Tibial artery (tissue), 4 donors: ENCODE results near the gene RAB11FIP5.

Experiments used
- DNase-seq, 2 donors: peaks; one replicate each; pipeline ENCODE4 v3.0.0-alpha.2; 2019
- H3K27ac ChIP-seq, 2 donors: fragments of 200-600 bp; sonication (generic) in 1 of 2; 1 replicate in 1 of 2; 2 replicates in 1 of 2; pipeline ENCODE4 v1.5.1; 2018 to 2019; ENCODE audit warnings: mild to moderate bottlenecking in 1 of 2
- H3K27me3 ChIP-seq, 2 donors: fragments of 200-600 bp; sonication (generic) in 1 of 2; one replicate each; pipeline versions ENCODE4 v1.5.1 to v1.6.0; 2016 to 2019
- H3K36me3 ChIP-seq, 3 donors: fragments of 200-600 bp; sonication (generic) in 2 of 3; one replicate each; pipeline ENCODE4 v1.5.1; 2016 to 2019; ENCODE audit warnings: mild to moderate bottlenecking in 2 of 3
- H3K4me1 ChIP-seq, 4 donors: fragments of 200-600 bp; sonication (generic) in 2 of 4; 1 replicate in 3 of 4; 2 replicates in 1 of 4; pipeline ENCODE4 v1.5.1; 2016 to 2019
- H3K4me3 ChIP-seq, 2 donors: fragments of 200-600 bp; sonication (generic) in 1 of 2; 1 replicate in 1 of 2; 2 replicates in 1 of 2; pipeline ENCODE4 v1.5.1; 2018 to 2019; ENCODE audit warnings: mild to moderate bottlenecking in 2 of 2
- H3K9me3 ChIP-seq, 3 donors: fragments of 200-600 bp; sonication (generic) in 1 of 3; one replicate each; pipeline ENCODE4 v1.5.1; 2016 to 2019
- intact Hi-C: fragments of 100-400 bp; cut with DNase I; formaldehyde crosslinking; loops from one replicate; pipeline ENCODE4 v1.15.0; 2023; ENCODE audit warnings: low total_unique reads
- TF ChIP-seq, protein P1 (sequence below), 2 experiments: fragments of 200-600 bp in 1 of 2; fragments of 450-650 bp in 1 of 2; IDR thresholded peaks; one replicate each; pipeline ENCODE4 v1.5.1; 2017 to 2019; ENCODE audit warnings: antibody characterized with exemption in 2 of 2, mild to moderate bottlenecking in 1 of 2, moderate library complexity in 1 of 2

The RAB11FIP5 gene

DNA sequence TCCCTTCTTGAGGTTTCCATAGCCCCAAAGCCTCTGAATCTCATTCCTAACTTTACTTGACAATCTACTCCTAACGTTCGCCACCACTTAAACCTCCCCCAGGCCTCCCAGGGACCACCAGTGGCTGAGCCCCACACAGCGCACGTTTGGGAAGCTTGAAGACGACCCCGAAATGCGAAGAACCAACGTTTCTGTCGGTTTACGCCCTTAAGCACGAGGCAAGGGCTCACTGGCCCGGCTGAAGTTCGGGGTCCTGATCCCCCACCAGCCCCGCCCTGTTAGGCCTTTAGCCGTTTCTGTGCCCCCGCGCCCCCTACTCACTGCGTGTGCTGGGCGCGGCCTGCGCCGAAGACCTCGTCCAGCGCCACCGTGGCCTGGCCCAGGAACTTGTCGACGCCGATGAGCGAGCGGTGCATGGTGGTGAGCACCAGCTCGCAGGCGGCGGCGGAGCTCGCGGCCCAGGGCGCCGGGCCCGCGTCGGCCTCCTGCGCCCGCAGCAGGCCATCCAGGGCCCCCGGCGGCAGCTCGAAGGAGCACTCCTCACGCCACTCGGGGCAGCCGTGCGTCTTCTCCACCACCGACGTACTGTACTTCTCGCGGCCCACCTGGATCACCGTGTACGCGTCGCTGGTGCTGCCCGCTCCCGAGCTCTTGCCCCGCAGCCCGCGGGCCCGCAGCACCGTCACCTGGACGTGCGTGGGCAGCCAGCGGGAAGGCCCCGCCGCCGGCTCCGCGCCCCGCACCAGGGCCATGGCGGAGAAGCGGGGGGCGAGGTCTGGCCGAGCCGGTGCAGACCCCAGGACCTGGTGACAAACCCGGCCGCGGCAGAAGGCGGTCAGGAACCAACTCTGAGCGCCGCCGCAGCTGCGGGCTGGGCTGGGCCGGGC lies 479 bp downstream of the RAB11FIP5 start:
- H3K27ac ChIP-seq: peak overlapping the region; percentile 82 to 89
- no peaks in the 10 kb centered on the region for H3K36me3 ChIP-seq
- DNase-seq: peak in 1 of 2 donors; percentile 66
- TF ChIP-seq, protein P1, sequence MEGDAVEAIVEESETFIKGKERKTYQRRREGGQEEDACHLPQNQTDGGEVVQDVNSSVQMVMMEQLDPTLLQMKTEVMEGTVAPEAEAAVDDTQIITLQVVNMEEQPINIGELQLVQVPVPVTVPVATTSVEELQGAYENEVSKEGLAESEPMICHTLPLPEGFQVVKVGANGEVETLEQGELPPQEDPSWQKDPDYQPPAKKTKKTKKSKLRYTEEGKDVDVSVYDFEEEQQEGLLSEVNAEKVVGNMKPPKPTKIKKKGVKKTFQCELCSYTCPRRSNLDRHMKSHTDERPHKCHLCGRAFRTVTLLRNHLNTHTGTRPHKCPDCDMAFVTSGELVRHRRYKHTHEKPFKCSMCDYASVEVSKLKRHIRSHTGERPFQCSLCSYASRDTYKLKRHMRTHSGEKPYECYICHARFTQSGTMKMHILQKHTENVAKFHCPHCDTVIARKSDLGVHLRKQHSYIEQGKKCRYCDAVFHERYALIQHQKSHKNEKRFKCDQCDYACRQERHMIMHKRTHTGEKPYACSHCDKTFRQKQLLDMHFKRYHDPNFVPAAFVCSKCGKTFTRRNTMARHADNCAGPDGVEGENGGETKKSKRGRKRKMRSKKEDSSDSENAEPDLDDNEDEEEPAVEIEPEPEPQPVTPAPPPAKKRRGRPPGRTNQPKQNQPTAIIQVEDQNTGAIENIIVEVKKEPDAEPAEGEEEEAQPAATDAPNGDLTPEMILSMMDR (IDR thresholded peaks at IDR 0.05): no peak
- no peaks in the 10 kb centered on the region for H3K9me3 ChIP-seq
- H3K27me3 ChIP-seq: no peaks in the 10 kb centered on the region
- peak overlapping the region; percentile 83 to 90 for H3K4me3 ChIP-seq
- peaks cover 0 to 40% (median 32%) of the 10 kb centered on the region in 4 donors for H3K4me1 ChIP-seq
- intact Hi-C loops: loop anchor here (2.0 kb wide), 1 partner anchor 41 kb away; the partner anchor contains the start of gene SFXN5

DNA sequence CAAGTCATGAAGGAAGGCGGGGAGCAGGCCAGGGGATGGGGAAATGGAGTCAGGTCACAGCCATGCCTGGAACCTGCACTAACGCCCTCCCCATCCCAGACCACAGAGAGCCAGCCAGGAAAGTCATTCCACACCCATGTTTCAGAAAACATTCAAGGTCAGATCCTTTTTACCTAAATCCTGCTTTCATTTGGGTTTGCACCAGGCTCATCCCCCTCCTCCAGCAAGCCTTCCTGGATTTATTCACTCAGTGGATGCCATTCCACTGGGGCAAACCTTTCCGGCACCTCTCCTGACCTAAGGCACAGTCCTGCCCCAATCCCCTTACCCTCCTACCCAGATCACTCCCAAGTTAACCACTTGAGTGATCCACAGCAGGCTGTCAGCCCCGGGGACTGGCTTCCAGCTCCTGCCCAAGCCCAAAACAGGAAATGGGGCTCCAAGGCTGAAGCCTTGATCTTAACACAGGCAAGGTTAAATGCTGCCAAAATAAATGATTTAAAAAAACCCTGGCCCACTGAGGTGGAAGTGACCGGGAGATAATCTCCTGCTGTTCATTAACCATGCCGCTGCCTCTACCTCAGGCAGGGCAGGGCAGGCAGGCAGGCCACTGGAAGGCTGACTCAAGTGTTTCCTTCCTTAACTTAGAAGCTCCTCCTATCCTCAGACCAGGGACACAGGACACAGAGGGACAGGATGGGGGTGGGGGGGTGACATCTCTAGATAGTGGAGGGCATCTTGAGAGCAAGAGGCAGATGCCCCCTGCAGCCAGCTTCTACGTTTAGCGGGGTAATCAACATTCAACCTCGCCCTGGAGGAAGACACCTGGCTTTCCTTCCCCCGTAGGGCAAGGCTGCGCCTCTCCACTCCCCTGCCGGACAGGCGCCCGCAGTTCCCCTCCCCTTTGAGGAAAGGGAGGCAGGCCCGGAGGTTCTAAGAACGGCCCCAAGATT lies 1.4 kb downstream of the RAB11FIP5 start:
- intact Hi-C loops: loop anchor here (2.0 kb wide), 1 partner anchor 41 kb away; the partner anchor contains the start of gene SFXN5
- Histone ChIP-seq H3K27me3 (no peaks in the 10 kb centered on the region), H3K4me3 (peak overlapping the region; percentile 83 to 90), H3K9me3 (no peaks in the 10 kb centered on the region), H3K27ac (peak overlapping the region; percentile 82 to 89), H3K36me3 (no peaks in the 10 kb centered on the region), H3K4me1 (peaks cover 0 to 46% (median 36%) of the 10 kb centered on the region in 4 donors)
- TF ChIP-seq, protein P1 (IDR thresholded peaks at IDR 0.05): no peak
- DNase-seq: peak; percentile 39 to 66

DNA sequence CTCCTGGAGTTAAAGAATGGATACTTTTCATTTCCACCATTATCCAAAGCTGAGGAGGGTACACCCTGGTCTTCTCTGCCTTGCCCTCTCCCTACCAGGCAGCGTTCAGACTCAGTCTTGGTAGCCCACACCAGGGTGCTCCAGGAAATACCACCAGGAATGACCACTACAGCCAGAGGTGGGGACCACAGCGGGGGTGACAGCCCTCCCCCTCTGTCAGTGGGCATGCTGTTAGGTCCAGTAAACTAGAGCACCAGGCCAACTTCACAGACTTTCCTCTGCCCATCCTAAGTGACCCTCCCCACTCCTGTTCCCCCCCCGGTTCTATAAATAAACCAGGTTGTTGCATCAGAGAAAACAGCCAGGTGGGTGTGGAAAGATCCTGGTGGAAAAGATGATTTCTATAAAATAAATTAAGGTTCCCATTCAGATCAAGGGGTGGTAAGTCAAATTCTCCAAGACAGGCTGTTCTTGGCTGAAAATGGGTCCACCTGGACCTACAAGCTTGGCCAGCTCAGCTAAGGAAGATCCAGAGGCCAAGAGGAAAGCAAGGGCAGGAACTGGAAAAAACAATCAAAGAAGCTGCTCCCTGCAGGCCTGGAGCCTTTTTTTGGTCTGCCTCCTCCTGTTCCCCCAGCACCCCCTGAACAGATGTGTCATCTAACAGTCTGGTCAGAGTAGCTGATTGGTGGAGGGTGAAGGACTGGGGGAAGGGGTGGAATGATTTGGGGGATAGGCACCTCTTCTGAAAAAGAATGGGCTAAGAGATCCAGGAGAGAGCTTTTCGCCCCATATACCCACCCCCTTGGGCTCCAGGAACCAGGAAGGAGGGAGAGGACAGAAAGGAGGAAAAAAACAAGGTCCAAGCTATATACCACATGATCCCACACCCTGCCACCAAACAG lies 2.3 kb downstream of the RAB11FIP5 start:
- H3K27me3 ChIP-seq: no peaks in the 10 kb centered on the region
- H3K9me3 ChIP-seq: no peaks in the 10 kb centered on the region
- peak in 1 of 2 donors; percentile 62 for DNase-seq
- peaks cover 0 to 49% (median 37%) of the 10 kb centered on the region in 4 donors for H3K4me1 ChIP-seq
- H3K27ac ChIP-seq: peak overlapping the region; percentile 82 to 89
- intact Hi-C loops: no loop called here
- H3K4me3 ChIP-seq: peak overlapping the region; percentile 83 to 90
- H3K36me3 ChIP-seq: no peaks in the 10 kb centered on the region
- TF ChIP-seq, protein P1 (IDR thresholded peaks at IDR 0.05): no peak

DNA sequence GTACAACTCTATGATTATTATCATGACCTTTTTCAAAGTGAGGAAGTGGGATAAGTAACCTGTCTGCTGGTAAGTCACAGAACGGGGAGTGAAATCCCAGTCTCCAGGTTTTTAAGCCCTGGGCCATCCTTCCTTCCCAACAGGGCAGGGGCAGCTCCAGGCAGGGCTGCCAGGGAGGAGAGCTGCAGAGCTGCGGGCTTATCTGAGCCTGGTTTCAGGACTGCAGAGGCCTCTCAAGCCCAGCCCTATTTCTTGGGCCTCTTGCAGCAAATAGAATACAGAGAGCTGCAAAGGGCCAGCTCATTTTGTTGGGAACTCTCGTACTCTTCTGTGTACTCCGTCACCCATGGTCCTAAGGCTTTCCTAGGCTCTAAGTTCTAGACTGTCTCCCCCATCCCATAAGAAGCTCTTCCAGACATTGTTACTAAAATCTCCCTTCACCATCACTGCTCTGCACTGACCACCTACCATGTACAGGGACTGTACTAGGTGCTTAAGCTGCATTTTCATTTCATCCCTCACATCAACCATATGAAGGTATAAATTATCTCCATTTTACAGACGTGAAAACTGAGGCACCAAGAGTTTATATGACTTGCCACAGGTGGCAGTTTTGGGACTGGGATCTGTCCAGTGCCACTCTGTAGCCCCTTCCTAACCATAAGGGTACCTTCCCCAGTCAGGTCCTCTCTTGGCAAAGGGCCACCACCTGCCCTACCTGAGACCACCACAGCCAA lies 3.1 kb downstream of the RAB11FIP5 start:
- peak in 1 of 2 donors; percentile 4 for DNase-seq
- H3K4me1 ChIP-seq: peaks cover 0 to 51% (median 37%) of the 10 kb centered on the region in 4 donors
- H3K9me3 ChIP-seq: no peaks in the 10 kb centered on the region
- peak overlapping the region in 1 of 2 donors; percentile 89 for H3K27ac ChIP-seq
- intact Hi-C loops: no loop called here
- TF ChIP-seq, protein P1 (IDR thresholded peaks at IDR 0.05): no peak
- peak overlapping the region in 1 of 2 donors; percentile 83 for H3K4me3 ChIP-seq
- no peaks in the 10 kb centered on the region for H3K27me3 ChIP-seq
- H3K36me3 ChIP-seq: no peaks in the 10 kb centered on the region
